Keratinocyte (primary cell): ENCODE results near the gene SETD4. TPM values are rescaled to one million over a fixed set of nuclear protein-coding genes. Genes with fewer than 3 reads are reported as not detected.

Source experiments
- DNase-seq: peaks from one replicate; pipeline ENCODE4 v3.0.0-alpha.2; 2011; ENCODE audit warnings: low read depth, missing footprints, low spot score
- FAIRE-seq: peaks from 2 replicates; lab custom pipeline; 2011; peaks lifted over from hg19 to GRCh38; lab: Jason Lieb, UNC
- H2AFZ ChIP-seq: 2 replicates; pipeline ENCODE4 v1.6.0; 2012; ENCODE audit warnings: low read length, control low read depth, inconsistent platforms; ENCODE audit not compliant: control insufficient read depth
- H3K27ac ChIP-seq: 2 replicates; pipeline ENCODE4 v1.5.1; 2011; ENCODE audit warnings: low read length; ENCODE audit not compliant: control insufficient read depth, insufficient read depth
- H3K27me3 ChIP-seq: 3 replicates; pipeline ENCODE4 v1.6.0; 2011; ENCODE audit warnings: low read length; ENCODE audit not compliant: control insufficient read depth, insufficient read depth; ENCODE audit errors: extremely low read depth
- H3K36me3 ChIP-seq, 2 experiments: 2 replicates in 1 of 2; 3 replicates in 1 of 2; pipeline ENCODE4 v1.5.1; 2011; ENCODE audit warnings: low read length in 2 of 2, mild to moderate bottlenecking in 1 of 2; ENCODE audit not compliant: control insufficient read depth in 2 of 2, insufficient read depth in 2 of 2; ENCODE audit errors: extremely low read depth in 1 of 2
- H3K4me1 ChIP-seq: 3 replicates; pipeline ENCODE4 v1.5.1; 2011; ENCODE audit warnings: low read length; ENCODE audit not compliant: control insufficient read depth, insufficient read depth; ENCODE audit errors: extremely low read depth
- H3K4me2 ChIP-seq: 3 replicates; pipeline ENCODE4 v1.6.0; 2011; ENCODE audit warnings: low read depth, low read length; ENCODE audit not compliant: control insufficient read depth, insufficient read depth; ENCODE audit errors: extremely low read depth
- H3K4me3 ChIP-seq, 3 experiments: fragments of 200-600 bp in 1 of 3; sonication (generic) in 1 of 3; 2 replicates in 2 of 3; 3 replicates in 1 of 3; pipeline ENCODE4 v1.5.1; 2011 to 2016; ENCODE audit warnings: low read length in 3 of 3, mild to moderate bottlenecking in 3 of 3, control low read depth in 2 of 3, inconsistent platforms in 1 of 3, low read depth in 1 of 3, mixed read lengths in 1 of 3, mixed run types in 1 of 3, moderate library complexity in 1 of 3; ENCODE audit not compliant: control insufficient read depth in 2 of 3, insufficient read depth in 2 of 3; ENCODE audit errors: extremely low read depth in 1 of 3
- H3K79me2 ChIP-seq: 2 replicates; pipeline ENCODE4 v1.6.0; 2012; ENCODE audit warnings: low read length; ENCODE audit not compliant: control insufficient read depth, insufficient read depth
- H3K9ac ChIP-seq: 3 replicates; pipeline ENCODE4 v1.6.0; 2011; ENCODE audit warnings: low read length; ENCODE audit not compliant: control insufficient read depth, insufficient read depth; ENCODE audit errors: extremely low read depth
- H3K9me1 ChIP-seq: 3 replicates; pipeline ENCODE4 v1.6.0; 2011; ENCODE audit warnings: low read length; ENCODE audit not compliant: control insufficient read depth, insufficient read depth; ENCODE audit errors: extremely low read depth
- H3K9me3 ChIP-seq: 2 replicates; pipeline ENCODE4 v1.5.1; 2012; ENCODE audit warnings: low read depth, low read length; ENCODE audit not compliant: control insufficient read depth
- H4K20me1 ChIP-seq: 3 replicates; pipeline ENCODE4 v1.6.0; 2011; ENCODE audit warnings: low read length; ENCODE audit not compliant: control insufficient read depth, insufficient read depth; ENCODE audit errors: extremely low read depth
- EZH2 ChIP-seq: IDR thresholded peaks from one replicate; pipeline ENCODE4 v1.6.1; 2012; ENCODE audit warnings: inconsistent platforms, mild to moderate bottlenecking, low read length, moderate library complexity
- dilution Hi-C: fragments of 300-500 bp; cut with MboI; formaldehyde crosslinking; loops from one replicate; pipeline ENCODE4 v1.7.0; 2020; ENCODE audit warnings: low sequenced_read_pairs; ENCODE audit not compliant: extremely low pct_ligation_motif_present
- polyA plus RNA-seq, 5 experiments: library from polyadenylated mRNA; depleted of rRNA in 3 of 5; stranded (reverse) in 3 of 5; stranded (forward) in 1 of 5; unstranded in 1 of 5; fragments of >200 nt; gene quantifications; 1 replicate in 1 of 5; 2 replicates in 3 of 5; 3 replicates in 1 of 5; pipeline versions ENCODE4 v1.2.1 to v1.2.3, GENCODE V29; 2011 to 2012; ENCODE audit warnings: missing spikeins in 2 of 5, low read depth in 1 of 5, low replicate concordance in 1 of 5
- TF ChIP-seq, protein P1 (sequence below), 3 experiments: IDR thresholded peaks in 1 of 3; conservative IDR thresholded peaks in 1 of 3; optimal IDR thresholded peaks in 1 of 3; 2 replicates in 2 of 3; 3 replicates in 1 of 3; pipeline versions ENCODE3 to v1.5.1; 2011; ENCODE audit warnings: low read length in 3 of 3, mild to moderate bottlenecking in 3 of 3, moderate library complexity in 2 of 3, control low read depth in 1 of 3, inconsistent platforms in 1 of 3; ENCODE audit not compliant: insufficient read depth in 2 of 3; ENCODE audit errors: extremely low read depth in 1 of 3

The SETD4 gene
- polyA plus RNA-seq, 1 donor (not counting 4 experiments of a cell fraction or from before 2014, with no cell fraction given) = 16.8 TPM

DNA sequence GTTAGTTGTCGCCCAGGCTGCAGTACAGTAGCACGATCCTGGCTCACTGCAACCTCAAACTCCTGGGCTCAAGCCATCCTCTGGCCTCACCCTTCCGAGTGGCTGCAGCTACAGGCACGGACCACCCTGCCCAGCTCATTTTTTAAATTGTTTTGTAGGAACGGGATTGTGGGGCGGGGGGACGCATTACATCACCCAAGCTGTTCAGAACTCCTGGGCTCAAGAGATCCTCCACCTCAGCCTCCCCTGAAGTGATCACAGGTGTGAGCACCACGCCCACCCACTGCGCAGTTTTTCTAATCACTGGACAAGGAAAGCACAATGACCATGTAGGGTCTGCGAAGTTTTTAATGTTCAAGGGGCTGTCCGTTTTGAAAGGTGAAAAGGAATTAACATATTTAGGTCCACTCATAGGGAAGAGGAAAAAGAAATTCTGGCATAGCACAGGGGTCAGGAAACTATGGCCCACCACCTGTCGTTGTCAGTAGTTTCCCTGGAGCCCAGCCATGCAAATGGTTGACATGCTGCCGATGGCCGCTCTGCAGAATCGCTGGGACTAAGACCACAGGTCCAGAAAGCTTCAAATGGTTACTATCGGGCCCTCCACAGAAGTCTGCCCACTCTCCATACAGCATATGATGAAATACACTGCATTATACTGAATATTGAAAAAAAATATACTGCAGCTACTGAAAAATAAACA lies 26.0 kb downstream of the SETD4 start:
- H3K4me3 ChIP-seq = no peak overlapping the region
- dilution Hi-C loops = no loop called here
- H4K20me1 ChIP-seq = no peaks in the 10 kb centered on the region
- no peaks in the 10 kb centered on the region for H3K27me3 ChIP-seq
- no peak overlapping the region for H3K27ac ChIP-seq
- no peak for DNase-seq
- peaks cover 14 to 22% of the 10 kb centered on the region in 2 experiments for H3K36me3 ChIP-seq
- no peaks in the 10 kb centered on the region for H3K9me1 ChIP-seq
- no peak overlapping the region for H3K9ac ChIP-seq
- TF ChIP-seq EZH2 = no peak
- TF ChIP-seq, protein P1, sequence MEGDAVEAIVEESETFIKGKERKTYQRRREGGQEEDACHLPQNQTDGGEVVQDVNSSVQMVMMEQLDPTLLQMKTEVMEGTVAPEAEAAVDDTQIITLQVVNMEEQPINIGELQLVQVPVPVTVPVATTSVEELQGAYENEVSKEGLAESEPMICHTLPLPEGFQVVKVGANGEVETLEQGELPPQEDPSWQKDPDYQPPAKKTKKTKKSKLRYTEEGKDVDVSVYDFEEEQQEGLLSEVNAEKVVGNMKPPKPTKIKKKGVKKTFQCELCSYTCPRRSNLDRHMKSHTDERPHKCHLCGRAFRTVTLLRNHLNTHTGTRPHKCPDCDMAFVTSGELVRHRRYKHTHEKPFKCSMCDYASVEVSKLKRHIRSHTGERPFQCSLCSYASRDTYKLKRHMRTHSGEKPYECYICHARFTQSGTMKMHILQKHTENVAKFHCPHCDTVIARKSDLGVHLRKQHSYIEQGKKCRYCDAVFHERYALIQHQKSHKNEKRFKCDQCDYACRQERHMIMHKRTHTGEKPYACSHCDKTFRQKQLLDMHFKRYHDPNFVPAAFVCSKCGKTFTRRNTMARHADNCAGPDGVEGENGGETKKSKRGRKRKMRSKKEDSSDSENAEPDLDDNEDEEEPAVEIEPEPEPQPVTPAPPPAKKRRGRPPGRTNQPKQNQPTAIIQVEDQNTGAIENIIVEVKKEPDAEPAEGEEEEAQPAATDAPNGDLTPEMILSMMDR (optimal IDR thresholded peaks at IDR 0.05 in 1 of 3, IDR thresholded peaks at IDR 0.05 in 1 of 3, conservative IDR thresholded peaks at IDR 0.05 in 1 of 3; ENCODE audit: extremely low read depth in 1 of 3, insufficient read depth in 2 of 3, low read length in 3 of 3) = no peak
- H3K9me3 ChIP-seq = no peaks in the 10 kb centered on the region
- no peaks in the 10 kb centered on the region for H3K79me2 ChIP-seq
- no peaks in the 10 kb centered on the region for H3K4me1 ChIP-seq
- no peak overlapping the region for H2AFZ ChIP-seq
- no peak overlapping the region for H3K4me2 ChIP-seq
- FAIRE-seq = no peak

- Histone ChIP-seq H3K27me3 (no peaks in the 10 kb centered on the region), H3K9me1 (no peaks in the 10 kb centered on the region), H3K4me1 (no peaks in the 10 kb centered on the region), H3K4me3 (no peak overlapping the region), H3K27ac (no peak overlapping the region), H2AFZ (no peak overlapping the region), H3K4me2 (no peak overlapping the region), H3K36me3 (peaks cover 7 to 14% of the 10 kb centered on the region in 2 experiments), H3K9ac (no peak overlapping the region), H3K9me3 (no peaks in the 10 kb centered on the region), H4K20me1 (no peaks in the 10 kb centered on the region), H3K79me2 (no peaks in the 10 kb centered on the region)
- FAIRE-seq = no peak
- no peak for DNase-seq
- TF ChIP-seq EZH2 = no peak
- TF ChIP-seq, protein P1 (optimal IDR thresholded peaks at IDR 0.05 in 1 of 3, IDR thresholded peaks at IDR 0.05 in 1 of 3, conservative IDR thresholded peaks at IDR 0.05 in 1 of 3; ENCODE audit: extremely low read depth in 1 of 3, insufficient read depth in 2 of 3, low read length in 3 of 3) = no peak
- dilution Hi-C loops = no loop called here
Observed at GRCh38 chr21:36032647-36033406, 27.5 kb downstream of the SETD4 start.
